ENCODE measurements around the gene ADORA2B. TPM values are rescaled to one million over a fixed set of nuclear protein-coding genes. Genes with fewer than 3 reads are reported as not detected.
A peak's percentile ranks its signal among the peaks of the same experiment; 100 is the strongest.

Gene ADORA2B
- total and polyA plus RNA-seq, 2 of the 4 experiments (the other 2 are of a cell fraction): 5.2 to 5.5 TPM

DNA sequence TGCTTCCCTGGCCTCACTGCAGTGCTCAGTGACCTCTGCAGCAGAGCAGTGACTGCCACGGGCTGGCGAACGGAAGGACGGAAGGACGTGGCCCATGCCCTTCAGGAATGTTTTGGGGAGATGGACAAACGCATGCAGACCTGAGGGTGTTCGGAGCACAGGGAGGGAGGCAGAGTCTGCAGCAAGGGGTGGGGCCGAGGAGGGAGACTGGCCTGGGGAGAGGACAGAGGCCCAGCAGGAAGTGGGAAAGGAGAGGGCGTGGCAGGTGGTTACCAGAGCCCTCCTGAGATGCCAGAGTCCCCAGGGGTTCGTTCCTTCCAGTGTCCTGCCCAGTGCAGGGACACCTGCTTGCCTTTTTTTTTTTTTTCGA lies 21.9 kb downstream of the ADORA2B start:
- Histone ChIP-seq H4K8ac (ENCODE audit: low read depth in 2 of 2, low read length in 2 of 2) (peak overlapping the region; percentile 23 to 81; a peak in 3 of 4 replicates), H3K9me1 (ENCODE audit: insufficient read depth, low read length) (peaks cover 33% of the 10 kb centered on the region), H3K9ac (ENCODE audit: low read depth, low read length) (0 out of 2 replicates have a peak overlapping the region, but pooled peaks have one; percentile 12), H3K18ac (ENCODE audit: low read depth, low read length) (peak overlapping the region; percentile 18; the same call in 1 of the 2 replicates), H2AK9ac (replicated peaks; ENCODE audit: low read depth, low read length, poor library complexity) (peak overlapping the region; percentile 67), H3K27me3 (ENCODE audit: control insufficient read depth, insufficient read depth, low read length) (no peaks in the 10 kb centered on the region), H3K4me3 (ENCODE audit: insufficient read depth, low read depth, low read length) (no peak overlapping the region), H3K27ac (ENCODE audit: insufficient read depth, low read length) (peak overlapping the region; percentile 21), H2AK5ac (ENCODE audit: low read depth, low read length) (peak overlapping the region; percentile 74; the same call in 1 of the 2 replicates), H2BK120ac (ENCODE audit: low read depth, low read length) (peak overlapping the region; percentile 39), H3K56ac (ENCODE audit: extremely low read depth, insufficient read depth, low read length) (no peak overlapping the region), H3K4ac (ENCODE audit: low read depth, low read length) (peak overlapping the region; percentile 74), H3K4me1 (ENCODE audit: control insufficient read depth, insufficient read depth, low read length) (peaks cover 17% of the 10 kb centered on the region), H4K20me1 (ENCODE audit: insufficient read depth, low read length) (no peaks in the 10 kb centered on the region), H2BK5ac (ENCODE audit: low read depth, low read length, poor library complexity, severe bottlenecking) (peak overlapping the region; percentile 12), H3K79me1 (ENCODE audit: low read depth in 1 of 2, low read length in 2 of 2) (peaks cover 31 to 45% of the 10 kb centered on the region in 2 experiments), H2AFZ (replicated peaks; ENCODE audit: low read length, poor library complexity) (peak overlapping the region; percentile 46), H3K36me3 (ENCODE audit: control insufficient read depth, insufficient read depth, low read length) (0 out of 2 replicates have a peak, but pooled peaks cover 1% of the 10 kb centered on the region), H3K14ac (replicated peaks; ENCODE audit: low read depth, low read length) (peak overlapping the region; percentile 69), H2BK20ac (ENCODE audit: low read depth, low read length) (no peak overlapping the region), H3K9me3 (ENCODE audit: control insufficient read depth, insufficient read depth, low read length) (no peaks in the 10 kb centered on the region), H3K23ac (ENCODE audit: low read depth, low read length) (peak overlapping the region; percentile 87; the same call in 1 of the 2 replicates), H2BK15ac (ENCODE audit: low read depth, low read length) (0 out of 3 replicates have a peak overlapping the region, but pooled peaks have one; percentile 20), H3K4me2 (ENCODE audit: low read depth, low read length) (no peak overlapping the region), H4K91ac (ENCODE audit: insufficient read depth, low read depth, low read length) (peak overlapping the region; percentile 50; the same call in 1 of the 2 replicates), H4K5ac (ENCODE audit: low read depth, low read length) (peak overlapping the region; percentile 41; the same call in 1 of the 2 replicates)
- no peak for DNase-seq
- dilution Hi-C loops (cut with HindIII; ENCODE audit: low sequenced_read_pairs, unreplicated experiment): no loop called here
- 79% methylated on average over 5 of the region's 11 CpGs; no CpG with 5 or more reads in 1 of the 2 experiments for WGBS, 2 experiments (ENCODE audit: extremely low coverage in 2 of 2, insufficient read length in 1 of 2)
- in situ Hi-C loops (cut with MboI; ENCODE audit: low sequenced_read_pairs): loop anchor here (25.0 kb wide), 1 partner anchor 705 kb away; the partner anchor contains the start of gene PMP22
- intact Hi-C loops (cut with micrococcal nuclease): no loop called here
- no peak for TF ChIP-seq RFX5 (IDR thresholded peaks at IDR 0.05; ENCODE audit: low read depth, low read length)
- no peak for TF ChIP-seq FOS (IDR thresholded peaks at IDR 0.05; ENCODE audit: low read depth, low read length)
- POLR2A ChIA-PET (ENCODE audit: unreplicated experiment): no interaction called here
- peak; percentile 6; the same call in 1 of the 2 replicates for ATAC-seq (ENCODE audit: low read depth)
- CTCF ChIA-PET: no interaction called here
- BruUV-seq (replicated peaks): no TSS peak

Measured in IMR-90 (cell line).